K562 (cell line): ENCODE results near the gene VAMP8. TPM values are rescaled to one million over a fixed set of nuclear protein-coding genes. Genes with fewer than 3 reads are reported as not detected.

Experiments
- ARHGAP35 ChIP-seq: fragments of 450-650 bp; IDR thresholded peaks from 2 replicates; pipeline ENCODE4 v1.6.1; 2018; ENCODE audit not compliant: partially characterized antibody
- L3MBTL2 ChIP-seq: fragments of 450-650 bp; IDR thresholded peaks from 2 replicates; pipeline ENCODE4 v1.6.1; 2016; ENCODE audit warnings: mild to moderate bottlenecking, moderate library complexity
- MCM3 ChIP-seq: fragments of 450-650 bp; IDR thresholded peaks from 2 replicates; pipeline ENCODE4 v1.6.1; 2016
- MECOM ChIP-seq: fragments of 250-450 bp; sonication (Bioruptor Pico); IDR thresholded peaks from 2 replicates; pipeline ENCODE4 v1.8.0; 2022; ENCODE audit warnings: inconsistent platforms
- NCOA4 ChIP-seq: fragments of 450-650 bp; IDR thresholded peaks from 2 replicates; pipeline ENCODE4 v1.6.1; 2018; ENCODE audit warnings: mild to moderate bottlenecking; ENCODE audit not compliant: partially characterized antibody
- NFRKB ChIP-seq: fragments of 450-650 bp; IDR thresholded peaks from 2 replicates; pipeline ENCODE4 v1.6.1; 2016; ENCODE audit warnings: low read depth
- NFYB ChIP-seq: IDR thresholded peaks from 2 replicates; pipeline ENCODE4 v1.6.1; 2011; ENCODE audit warnings: mild to moderate bottlenecking, moderate library complexity; ENCODE audit not compliant: insufficient read length; ENCODE audit errors: extremely low read depth
- POLR2AphosphoS5 ChIP-seq: IDR thresholded peaks from 2 replicates; pipeline ENCODE4 v1.6.1; 2011; ENCODE audit warnings: mild to moderate bottlenecking, low read depth, low read length, moderate library complexity; ENCODE audit not compliant: control insufficient read depth, insufficient read depth
- POLR3G ChIP-seq: IDR thresholded peaks from 2 replicates; pipeline ENCODE4 v1.6.1; 2011; ENCODE audit not compliant: insufficient read length, insufficient replicate concordance; ENCODE audit errors: extremely low read depth
- RHOXF2B ChIP-seq: fragments of 250-450 bp; sonication (Bioruptor Pico); conservative IDR thresholded peaks from 2 replicates; pipeline ENCODE4 v1.5.1; 2021
- SNAPC5 ChIP-seq: fragments of 250-450 bp; sonication (Bioruptor Pico); IDR thresholded peaks from 2 replicates; pipeline ENCODE4 v1.8.0; 2021; ENCODE audit warnings: moderate library complexity, mild to moderate bottlenecking, inconsistent platforms
- SRSF7 ChIP-seq: fragments of 200-400 bp; formaldehyde crosslinking; optimal IDR thresholded peaks from 2 replicates; pipeline ENCODE3; 2017; ENCODE audit warnings: mild to moderate bottlenecking, low read depth, low read length
- STAT5B ChIP-seq: fragments of 250-450 bp; sonication (Bioruptor Pico); IDR thresholded peaks from 2 replicates; pipeline ENCODE4 v1.8.0; 2021; ENCODE audit warnings: mild to moderate bottlenecking, inconsistent platforms
- SUPT5H ChIP-seq: fragments of 450-650 bp; IDR thresholded peaks from 2 replicates; pipeline ENCODE4 v1.6.1; 2016
- TAF9B ChIP-seq: fragments of 450-650 bp; IDR thresholded peaks from 2 replicates; pipeline ENCODE4 v1.6.1; 2018; ENCODE audit warnings: mild to moderate bottlenecking; ENCODE audit not compliant: partially characterized antibody
- YY1 ChIP-seq, 3 experiments: IDR thresholded peaks; 2 replicates each; pipeline ENCODE4 v1.6.1; 2011; ENCODE audit warnings: low read length in 2 of 3, mild to moderate bottlenecking in 2 of 3, moderate library complexity in 2 of 3, borderline replicate concordance in 1 of 3, control low read depth in 1 of 3, low read depth in 1 of 3; ENCODE audit not compliant: insufficient read depth in 3 of 3, insufficient replicate concordance in 2 of 3, control insufficient read depth in 1 of 3, insufficient read length in 1 of 3; ENCODE audit errors: extremely low read depth in 1 of 3
- ZC3H11A ChIP-seq: IDR thresholded peaks from 2 replicates; pipeline ENCODE4 v1.6.1; 2012; ENCODE audit warnings: low read depth, low read length, improper control_type of control experiment
- ZKSCAN3 ChIP-seq: fragments of 250-450 bp; sonication (Bioruptor Pico); IDR thresholded peaks from 2 replicates; pipeline ENCODE4 v1.4.0; 2020
- ZNF146 ChIP-seq: IDR thresholded peaks from one replicate; pipeline ENCODE4 v1.6.1; 2018; ENCODE audit warnings: missing compliant biosample characterization; ENCODE audit not compliant: unreplicated experiment
- ZNF444 ChIP-seq: fragments of 250-450 bp; sonication (Bioruptor Pico); IDR thresholded peaks from 2 replicates; pipeline ENCODE4 v1.4.0; 2020; ENCODE audit warnings: mild to moderate bottlenecking, moderate library complexity
- polyA plus RNA-seq, 8 experiments: library from polyadenylated mRNA; depleted of rRNA in 4 of 8; stranded (reverse) in 5 of 8; unstranded in 3 of 8; fragments of >200 nt; fragmentation: Nextera tagmentation in 2 of 8; fragmentation: Illumina TruSeq in 1 of 8; extraction: Ambion mirVana in 2 of 8; extraction: Trizol in 1 of 8; gene quantifications; 2 replicates each; pipeline versions ENCODE4 v1.2.1 to v1.2.3, GENCODE V29; 2011 to 2014; ENCODE audit warnings: inconsistent platforms in 1 of 8, missing spikeins in 1 of 8
- total RNA-seq, 7 experiments: library from RNA; depleted of rRNA in 6 of 7; stranded (reverse); fragments of >200 nt in 6 of 7; fragmentation: Illumina TruSeq in 2 of 7; extraction: Trizol in 2 of 7; gene quantifications; 2 replicates each; pipeline versions ENCODE4 v1.2.1 to v1.2.3, GENCODE V29; 2011 to 2021; ENCODE audit warnings: low replicate concordance in 1 of 7
- TF ChIP-seq, protein P1 (sequence below): fragments of 450-650 bp; formaldehyde crosslinking; IDR thresholded peaks from 2 replicates; pipeline ENCODE4 v1.4.0; 2022; ENCODE audit warnings: missing genetic modification characterization
- TF ChIP-seq, protein P2 (sequence below): fragments of 450-650 bp; conservative IDR thresholded peaks from 2 replicates; pipeline ENCODE4 v1.6.1; 2016; ENCODE audit warnings: missing genetic modification characterization, low read depth, mild to moderate bottlenecking, control low read depth, missing compliant biosample characterization
- TF ChIP-seq, protein P3 (sequence below): sonication (generic); formaldehyde crosslinking; IDR thresholded peaks from 2 replicates; pipeline ENCODE4 v1.8.0; 2022; ENCODE audit warnings: mild to moderate bottlenecking, missing genetic modification reagents

Gene VAMP8
- total and polyA plus RNA-seq, 9 of the 15 experiments (the other 6 are each of a cell fraction or from before 2014, with no cell fraction given): 107 to 571 (median 248) TPM

- TF ChIP-seq, protein P1, sequence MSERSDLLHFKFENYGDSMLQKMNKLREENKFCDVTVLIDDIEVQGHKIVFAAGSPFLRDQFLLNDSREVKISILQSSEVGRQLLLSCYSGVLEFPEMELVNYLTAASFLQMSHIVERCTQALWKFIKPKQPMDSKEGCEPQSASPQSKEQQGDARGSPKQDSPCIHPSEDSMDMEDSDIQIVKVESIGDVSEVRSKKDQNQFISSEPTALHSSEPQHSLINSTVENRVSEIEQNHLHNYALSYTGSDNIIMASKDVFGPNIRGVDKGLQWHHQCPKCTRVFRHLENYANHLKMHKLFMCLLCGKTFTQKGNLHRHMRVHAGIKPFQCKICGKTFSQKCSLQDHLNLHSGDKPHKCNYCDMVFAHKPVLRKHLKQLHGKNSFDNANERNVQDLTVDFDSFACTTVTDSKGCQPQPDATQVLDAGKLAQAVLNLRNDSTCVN (CRISPR knock-in tag): no peak
- TF ChIP-seq RHOXF2B (CRISPR knock-in tag): no peak
- TF ChIP-seq SUPT5H: 0 out of 2 replicates have a peak, but pooled peaks have one; percentile 25
- TF ChIP-seq ZKSCAN3: no peak
- TF ChIP-seq, protein P2, sequence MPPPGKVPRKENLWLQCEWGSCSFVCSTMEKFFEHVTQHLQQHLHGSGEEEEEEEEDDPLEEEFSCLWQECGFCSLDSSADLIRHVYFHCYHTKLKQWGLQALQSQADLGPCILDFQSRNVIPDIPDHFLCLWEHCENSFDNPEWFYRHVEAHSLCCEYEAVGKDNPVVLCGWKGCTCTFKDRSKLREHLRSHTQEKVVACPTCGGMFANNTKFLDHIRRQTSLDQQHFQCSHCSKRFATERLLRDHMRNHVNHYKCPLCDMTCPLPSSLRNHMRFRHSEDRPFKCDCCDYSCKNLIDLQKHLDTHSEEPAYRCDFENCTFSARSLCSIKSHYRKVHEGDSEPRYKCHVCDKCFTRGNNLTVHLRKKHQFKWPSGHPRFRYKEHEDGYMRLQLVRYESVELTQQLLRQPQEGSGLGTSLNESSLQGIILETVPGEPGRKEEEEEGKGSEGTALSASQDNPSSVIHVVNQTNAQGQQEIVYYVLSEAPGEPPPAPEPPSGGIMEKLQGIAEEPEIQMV (tag): no peak
- peak; percentile 54; the same call in 1 of the 2 replicates for TF ChIP-seq NFRKB
- peak in 1 of 3 experiments; percentile 77 for TF ChIP-seq YY1 (IDR thresholded peaks at IDR 0.05; ENCODE audit: borderline replicate concordance in 1 of 3, control insufficient read depth in 1 of 3, extremely low read depth in 1 of 3, insufficient read depth in 3 of 3, insufficient read length in 1 of 3, insufficient replicate concordance in 2 of 3, low read depth in 1 of 3, low read length in 2 of 3)
- TF ChIP-seq MECOM (CRISPR knock-in tag): no peak
- no peak for TF ChIP-seq SNAPC5 (CRISPR knock-in tag)
- TF ChIP-seq TAF9B: peak; percentile 12
- no peak for TF ChIP-seq ZNF444 (CRISPR knock-in tag)
- no peak for TF ChIP-seq L3MBTL2
- TF ChIP-seq ZNF146 (CRISPR knock-in tag): no peak
- TF ChIP-seq POLR3G: no peak
- no peak for TF ChIP-seq STAT5B
- no peak for TF ChIP-seq NCOA4
- TF ChIP-seq POLR2AphosphoS5: peak; percentile 43; the same call in 1 of the 2 replicates
- no peak for TF ChIP-seq NFYB
- no peak for TF ChIP-seq SRSF7
- no peak for TF ChIP-seq ZC3H11A
- no peak for TF ChIP-seq MCM3
- no peak for TF ChIP-seq ARHGAP35
- TF ChIP-seq, protein P3, sequence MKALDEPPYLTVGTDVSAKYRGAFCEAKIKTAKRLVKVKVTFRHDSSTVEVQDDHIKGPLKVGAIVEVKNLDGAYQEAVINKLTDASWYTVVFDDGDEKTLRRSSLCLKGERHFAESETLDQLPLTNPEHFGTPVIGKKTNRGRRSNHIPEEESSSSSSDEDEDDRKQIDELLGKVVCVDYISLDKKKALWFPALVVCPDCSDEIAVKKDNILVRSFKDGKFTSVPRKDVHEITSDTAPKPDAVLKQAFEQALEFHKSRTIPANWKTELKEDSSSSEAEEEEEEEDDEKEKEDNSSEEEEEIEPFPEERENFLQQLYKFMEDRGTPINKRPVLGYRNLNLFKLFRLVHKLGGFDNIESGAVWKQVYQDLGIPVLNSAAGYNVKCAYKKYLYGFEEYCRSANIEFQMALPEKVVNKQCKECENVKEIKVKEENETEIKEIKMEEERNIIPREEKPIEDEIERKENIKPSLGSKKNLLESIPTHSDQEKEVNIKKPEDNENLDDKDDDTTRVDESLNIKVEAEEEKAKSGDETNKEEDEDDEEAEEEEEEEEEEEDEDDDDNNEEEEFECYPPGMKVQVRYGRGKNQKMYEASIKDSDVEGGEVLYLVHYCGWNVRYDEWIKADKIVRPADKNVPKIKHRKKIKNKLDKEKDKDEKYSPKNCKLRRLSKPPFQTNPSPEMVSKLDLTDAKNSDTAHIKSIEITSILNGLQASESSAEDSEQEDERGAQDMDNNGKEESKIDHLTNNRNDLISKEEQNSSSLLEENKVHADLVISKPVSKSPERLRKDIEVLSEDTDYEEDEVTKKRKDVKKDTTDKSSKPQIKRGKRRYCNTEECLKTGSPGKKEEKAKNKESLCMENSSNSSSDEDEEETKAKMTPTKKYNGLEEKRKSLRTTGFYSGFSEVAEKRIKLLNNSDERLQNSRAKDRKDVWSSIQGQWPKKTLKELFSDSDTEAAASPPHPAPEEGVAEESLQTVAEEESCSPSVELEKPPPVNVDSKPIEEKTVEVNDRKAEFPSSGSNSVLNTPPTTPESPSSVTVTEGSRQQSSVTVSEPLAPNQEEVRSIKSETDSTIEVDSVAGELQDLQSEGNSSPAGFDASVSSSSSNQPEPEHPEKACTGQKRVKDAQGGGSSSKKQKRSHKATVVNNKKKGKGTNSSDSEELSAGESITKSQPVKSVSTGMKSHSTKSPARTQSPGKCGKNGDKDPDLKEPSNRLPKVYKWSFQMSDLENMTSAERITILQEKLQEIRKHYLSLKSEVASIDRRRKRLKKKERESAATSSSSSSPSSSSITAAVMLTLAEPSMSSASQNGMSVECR (CRISPR knock-in tag): no peak
Measured at GRCh38 chr2:85540133-85540648, 37.2 kb upstream of the VAMP8 start (continued).
